ENCODE measurements around the gene MESD.

Gene MESD

DNA sequence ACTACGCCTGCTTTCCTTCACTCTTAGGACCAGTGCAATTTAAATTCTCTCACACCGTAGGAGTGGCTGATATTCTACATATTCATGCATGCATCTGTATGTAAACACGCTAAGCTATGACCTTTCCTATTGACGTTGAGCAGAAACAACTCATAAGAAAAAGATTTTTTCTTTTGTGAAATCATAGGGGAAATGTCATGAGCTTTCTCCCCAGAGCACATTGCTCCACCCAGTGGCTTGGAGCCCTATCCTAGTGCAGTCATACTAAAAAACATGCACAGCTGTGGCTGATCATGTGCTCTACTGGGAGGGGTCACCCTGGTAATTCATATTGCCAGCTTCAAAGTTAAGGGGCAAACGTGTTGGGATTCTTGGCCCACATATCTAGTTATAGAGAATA lies 1.8 kb upstream of the MESD start:
- peak; percentile 51 for DNase-seq (ENCODE audit: low spot score)

DNA sequence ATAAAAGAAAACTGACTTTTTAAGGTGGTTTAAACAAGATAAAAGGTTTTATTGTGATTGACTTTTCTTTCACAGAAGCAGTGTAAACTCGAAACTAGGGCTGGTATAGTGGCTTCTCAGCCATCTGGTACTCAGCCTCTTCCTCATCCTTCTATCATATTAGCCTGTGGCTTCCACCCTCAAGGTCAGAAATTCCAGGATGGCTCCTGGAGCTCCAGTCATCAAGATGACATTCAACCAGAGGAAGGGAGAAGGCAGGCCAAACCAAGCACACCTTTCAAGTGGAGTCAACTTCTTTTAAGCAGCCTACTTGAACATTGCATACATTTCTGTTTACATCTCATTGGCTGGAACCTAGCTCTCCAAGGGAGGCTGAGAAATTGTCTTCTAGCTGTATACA lies 1.3 kb upstream of the MESD start:
- DNase-seq (ENCODE audit: low spot score), result no peak

DNA sequence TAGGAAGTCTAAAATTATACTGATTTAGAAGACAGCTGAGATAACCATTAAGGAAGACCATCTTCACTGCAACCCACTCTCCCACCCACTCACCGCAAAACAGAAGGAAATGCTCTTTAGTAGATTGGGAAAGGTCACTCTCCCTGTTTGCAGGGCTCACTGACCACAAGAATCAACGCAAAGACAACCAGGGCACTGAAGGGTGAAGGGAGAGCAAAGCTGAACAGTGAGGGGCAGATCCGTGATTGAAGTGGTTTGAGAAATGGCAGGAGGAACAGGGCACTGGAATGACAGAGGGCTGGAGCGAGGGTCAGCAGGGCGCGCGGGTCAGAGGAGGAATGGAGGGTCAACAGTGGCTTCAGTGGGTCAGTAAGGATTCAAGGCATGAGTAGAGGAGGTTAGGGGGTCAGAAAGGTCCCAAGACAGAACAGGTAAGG lies 520 bp downstream of the MESD start:
- no peak for DNase-seq (ENCODE audit: low spot score)

DNA sequence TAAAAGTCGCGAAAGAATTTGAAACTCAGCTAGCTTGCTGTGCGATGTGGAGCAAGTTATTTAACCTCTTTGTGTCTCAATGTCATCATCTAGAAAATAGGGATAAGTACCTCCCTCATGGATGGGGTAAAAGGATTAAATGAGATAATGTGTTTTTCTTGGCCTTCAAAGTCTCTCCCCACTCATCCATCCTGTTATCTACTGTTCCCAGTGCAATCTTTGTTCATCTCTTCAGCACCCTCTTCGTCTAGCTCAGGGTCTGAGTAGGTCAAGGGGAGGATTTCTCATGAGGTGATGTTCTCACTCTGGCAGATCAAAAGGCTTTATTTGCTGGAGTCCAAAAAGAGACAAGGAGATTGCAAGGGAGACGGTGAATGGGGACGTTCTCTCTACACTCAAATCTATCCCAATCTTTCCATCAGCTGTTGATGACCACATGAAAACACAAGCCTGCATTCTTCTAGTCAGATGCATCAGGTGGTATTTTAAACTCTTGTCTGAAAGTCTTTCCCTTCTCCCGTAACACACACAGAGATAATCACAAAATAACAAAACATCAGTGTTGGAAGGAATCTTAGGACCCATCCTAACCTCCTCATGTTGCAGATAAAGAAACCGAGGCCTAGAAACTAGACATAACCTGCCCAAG lies 1.3 kb downstream of the MESD start:
- DNase-seq (ENCODE audit: low spot score), result no peak

DNA sequence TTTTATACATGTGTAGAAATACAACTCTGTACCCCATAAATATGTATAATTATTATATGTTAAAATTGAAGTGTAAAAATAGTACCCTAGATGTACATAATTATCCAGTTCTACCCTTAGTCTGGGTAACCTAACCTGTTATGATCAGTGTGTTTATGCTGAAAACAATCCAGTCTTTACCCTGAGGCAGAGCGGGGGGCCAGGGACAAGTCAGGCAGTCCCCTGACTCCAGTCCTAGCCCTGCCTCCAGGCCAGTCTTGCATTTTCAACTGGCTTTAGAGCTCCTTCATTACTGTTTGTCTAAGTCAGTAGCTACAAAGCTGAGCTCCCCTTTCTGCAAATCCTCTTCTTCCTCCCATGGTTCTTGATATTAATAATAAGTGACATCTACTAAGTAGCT lies 3.1 kb downstream of the MESD start:
- no peak for DNase-seq (ENCODE audit: low spot score)

DNA sequence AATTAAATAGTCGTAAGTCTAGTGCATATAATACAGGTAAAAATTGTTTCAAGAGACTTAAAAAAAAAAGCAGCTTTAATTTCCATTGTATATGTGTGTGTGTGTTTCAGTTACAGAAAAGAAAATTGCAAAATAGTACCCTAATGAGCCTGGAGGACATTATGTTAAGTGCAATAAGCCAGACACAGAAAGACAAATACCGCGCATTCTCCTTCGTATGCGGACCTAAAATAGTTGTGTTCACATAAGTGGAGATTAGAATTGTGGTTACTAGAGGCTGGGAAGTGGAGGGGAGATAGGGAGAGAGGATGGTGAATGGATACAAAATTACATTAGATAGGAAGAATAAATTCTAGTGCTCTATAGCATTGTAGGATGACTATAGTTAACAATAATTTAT lies 3.6 kb downstream of the MESD start:
- no peak for DNase-seq (ENCODE audit: low spot score)

DNA sequence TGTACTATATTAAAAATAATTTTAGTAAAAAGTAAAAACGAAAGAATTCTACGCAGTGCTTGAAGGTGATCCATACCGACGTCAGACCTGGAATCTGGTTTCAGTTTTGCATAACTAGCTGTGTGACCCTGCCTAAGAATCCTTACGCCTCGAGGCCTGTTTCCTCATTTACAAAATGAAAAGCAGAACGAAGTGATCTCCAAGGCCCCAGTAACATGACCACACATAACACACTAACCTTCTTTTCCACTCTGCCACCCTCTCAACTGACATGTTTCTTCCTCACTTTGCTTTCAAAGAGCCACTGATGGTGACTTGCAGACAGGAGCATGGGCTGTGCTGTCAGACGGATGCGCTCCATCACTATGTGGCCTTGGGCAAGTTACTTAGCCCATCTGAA lies 4.8 kb downstream of the MESD start:
- no peak for DNase-seq (ENCODE audit: low spot score)

DNA sequence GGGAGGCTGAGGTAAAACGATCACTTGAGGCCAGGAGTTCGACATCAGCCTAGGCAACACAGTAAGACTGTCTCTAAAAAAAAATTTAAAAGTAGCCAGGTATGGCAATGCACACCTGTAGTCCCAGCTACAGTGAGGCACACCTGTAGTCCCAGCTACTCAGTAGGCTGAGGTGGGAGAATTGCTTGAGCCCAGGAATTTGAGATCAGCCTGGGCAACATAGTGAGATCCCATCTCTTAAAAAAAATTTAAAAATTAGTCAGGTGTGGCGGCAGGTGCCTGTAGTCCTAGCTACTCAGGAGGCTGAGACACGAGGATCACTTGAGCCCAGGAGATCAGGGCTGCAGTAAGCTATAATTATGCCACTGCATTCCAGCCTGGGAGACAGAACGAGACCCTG lies 6.8 kb downstream of the MESD start:
- DNase-seq (ENCODE audit: low spot score), result no peak

DNA sequence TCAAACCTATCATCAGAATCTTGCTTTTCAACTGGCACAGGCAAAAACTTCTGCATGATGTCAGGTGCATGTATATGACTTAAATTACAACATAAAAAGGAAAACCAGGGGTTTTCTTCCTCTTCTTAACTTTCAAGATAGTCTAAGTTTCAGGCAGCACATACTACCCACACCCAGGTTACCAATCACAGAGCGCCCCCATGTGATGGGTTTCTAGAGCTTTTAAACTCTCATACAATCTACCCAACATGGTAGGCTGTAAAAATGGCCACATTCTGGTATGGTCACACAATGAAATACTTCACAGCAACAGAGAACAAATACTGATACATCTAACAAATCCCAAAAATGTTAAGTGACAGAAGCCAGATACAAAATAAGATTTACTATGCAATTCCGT lies 7.4 kb downstream of the MESD start:
- DNase-seq (ENCODE audit: low spot score), result no peak

DNA sequence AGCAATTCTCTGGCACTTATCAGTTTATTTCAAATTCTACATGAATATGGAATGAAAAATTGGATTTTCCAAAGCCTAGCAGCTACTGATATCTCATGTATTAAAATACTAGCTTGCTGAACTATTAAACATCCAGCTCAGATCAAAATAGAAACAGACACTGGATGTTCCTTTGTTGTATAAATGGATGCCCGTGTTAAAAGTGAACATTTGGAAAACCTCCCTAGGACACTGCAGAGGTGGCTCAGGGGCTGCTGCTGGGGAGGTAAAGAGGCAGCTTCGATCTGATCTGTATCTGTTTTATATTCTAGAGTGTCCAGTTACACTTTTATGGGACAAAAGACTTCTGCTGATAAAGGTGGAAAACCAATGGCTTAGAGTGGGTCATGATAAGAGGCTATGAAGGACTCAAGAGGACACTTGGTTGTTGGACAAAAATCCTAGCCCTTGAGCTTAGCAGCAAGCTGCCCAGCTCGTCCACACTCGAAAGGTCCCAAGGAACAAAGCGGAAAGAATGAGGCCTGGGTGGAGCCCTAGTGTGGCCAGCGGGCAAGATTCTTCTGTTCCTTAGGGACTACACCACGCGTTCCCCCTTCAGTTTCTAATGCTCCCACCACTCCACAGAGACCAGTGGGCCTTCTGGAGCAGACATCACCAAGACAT lies 9.9 kb downstream of the MESD start:
- DNase-seq (ENCODE audit: low spot score), result no peak

DNA sequence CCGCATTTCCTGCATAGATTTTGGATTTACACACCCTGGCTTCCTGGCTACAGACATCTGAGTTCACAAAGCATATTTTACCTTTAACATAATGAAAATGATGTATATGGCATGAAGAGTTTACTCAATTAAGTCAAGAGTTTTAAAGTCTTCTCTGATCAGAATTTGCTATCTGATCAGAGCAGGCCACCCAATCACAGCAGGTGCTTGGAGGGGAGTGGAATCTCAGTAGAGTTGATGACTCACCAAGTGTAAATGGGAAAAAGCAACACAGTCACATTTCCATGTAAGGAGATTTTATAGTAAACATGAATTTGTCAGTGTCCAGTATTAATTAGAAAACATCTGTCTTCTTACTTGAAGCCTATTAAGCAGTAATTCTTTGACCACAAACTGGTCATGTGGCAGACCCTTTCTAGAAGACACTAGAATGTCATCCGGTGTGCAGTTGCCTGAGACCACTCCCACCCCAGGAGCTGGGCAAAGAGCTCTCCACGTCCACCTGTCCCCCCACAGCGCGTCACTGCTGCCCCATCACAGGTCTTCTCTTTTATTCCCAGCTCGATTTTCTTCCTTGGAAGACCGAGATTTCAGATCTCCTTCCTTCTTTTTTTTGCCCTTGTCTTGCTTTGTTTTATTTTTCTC lies 10.8 kb downstream of the MESD start:
- peak; percentile 55 for DNase-seq (ENCODE audit: low spot score)

DNA sequence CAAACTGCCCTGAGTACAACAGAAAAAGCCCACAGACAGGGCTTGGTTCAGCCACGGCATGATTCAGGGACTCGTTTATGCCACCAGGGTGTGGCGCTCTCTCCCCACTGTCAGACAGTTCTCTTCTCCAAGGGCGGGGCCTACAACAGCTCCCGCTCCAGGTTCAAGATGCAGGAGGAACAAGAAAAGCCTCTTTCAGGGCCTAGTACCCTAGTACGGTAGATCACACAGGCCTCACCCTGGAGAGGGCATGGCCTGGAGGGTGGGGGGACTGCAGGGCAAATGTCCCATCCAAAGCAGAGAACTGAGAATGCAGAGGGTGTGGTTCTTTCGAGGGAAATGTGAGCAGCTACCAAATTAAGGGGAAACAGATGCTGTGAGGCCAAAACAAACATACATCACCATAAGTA lies 12.0 kb downstream of the MESD start:
- peak; percentile 29 for DNase-seq (ENCODE audit: low spot score)

DNA sequence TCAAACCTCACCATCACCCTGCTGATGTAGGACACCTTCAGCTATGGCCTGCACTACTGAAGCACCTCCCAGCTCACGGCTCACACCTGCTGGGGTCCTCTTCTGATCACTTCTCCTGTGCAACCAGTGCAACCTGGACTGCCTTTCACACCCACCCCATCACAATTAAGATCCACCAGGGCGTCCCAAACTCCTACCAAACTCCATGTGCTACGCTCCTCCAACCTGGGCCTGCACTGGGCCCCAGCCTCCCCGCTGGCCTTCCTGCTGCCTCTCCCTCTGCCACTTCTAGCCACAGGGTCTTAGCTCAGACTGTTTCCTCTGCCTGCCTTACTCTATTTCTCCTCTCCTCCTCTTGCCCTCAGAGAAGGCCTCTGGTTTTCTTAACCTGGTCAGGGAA lies 12.8 kb downstream of the MESD start:
- DNase-seq (ENCODE audit: low spot score), result no peak

DNA sequence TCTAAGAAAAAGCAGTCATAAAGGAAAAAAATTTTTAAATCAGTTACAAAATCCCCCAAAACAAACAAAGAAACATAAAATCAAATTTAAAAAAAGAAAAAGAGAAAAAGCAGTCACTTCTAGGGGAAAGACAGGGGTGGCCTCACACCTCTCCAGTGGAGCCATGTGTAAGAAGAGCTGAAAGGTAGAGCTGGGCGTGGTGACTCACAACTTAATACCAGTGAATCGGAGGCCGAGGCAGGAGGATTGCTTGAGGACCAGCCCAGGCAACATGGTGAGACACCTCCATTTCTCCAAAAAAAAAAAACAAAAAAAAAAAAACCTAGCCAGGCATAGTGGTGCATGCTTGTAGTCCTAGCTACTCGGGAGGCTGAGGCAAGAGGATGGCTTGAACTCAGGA lies 14.7 kb downstream of the MESD start:
- DNase-seq (ENCODE audit: low spot score), result no peak

DNA sequence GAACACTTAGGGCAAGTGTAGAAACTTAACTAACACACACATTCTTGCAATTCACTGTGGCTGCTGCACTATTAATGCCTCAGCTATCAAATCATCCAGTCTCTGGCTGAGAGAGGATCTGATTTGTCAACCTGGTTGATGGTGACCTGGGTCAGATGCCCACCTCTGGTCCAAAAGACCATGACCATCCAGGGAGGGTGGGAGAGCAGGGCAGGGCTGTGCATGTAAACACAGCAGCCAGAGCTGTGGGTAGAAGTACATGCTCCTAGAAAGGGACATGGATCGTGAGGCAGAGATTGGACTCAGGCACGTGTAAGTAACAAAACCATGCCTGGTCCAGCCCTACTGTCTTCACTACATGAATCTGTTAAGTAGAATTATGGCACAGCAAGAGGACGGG lies 17.3 kb downstream of the MESD start:
- DNase-seq (ENCODE audit: low spot score), result no peak

DNA sequence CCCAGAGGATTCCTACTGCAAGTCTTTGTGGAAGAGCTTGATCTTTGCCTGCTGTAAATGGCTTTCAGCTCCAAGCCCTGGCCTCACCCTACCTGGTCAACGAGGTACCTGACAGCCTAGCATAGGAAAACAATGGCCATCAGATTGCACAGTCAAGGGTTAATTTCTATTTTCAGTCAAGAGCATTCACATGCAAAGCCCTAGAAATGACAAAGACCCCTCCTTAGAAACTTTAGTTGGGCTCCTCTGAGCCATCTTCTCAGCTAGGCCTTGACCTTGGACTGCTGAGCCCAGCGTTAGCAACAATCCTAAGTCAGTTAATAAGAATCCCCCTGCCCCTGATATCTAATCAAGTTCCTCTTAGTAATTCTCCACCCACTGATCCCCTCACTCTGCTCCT lies 18.5 kb downstream of the MESD start:
- DNase-seq (ENCODE audit: low spot score), result no peak

DNA sequence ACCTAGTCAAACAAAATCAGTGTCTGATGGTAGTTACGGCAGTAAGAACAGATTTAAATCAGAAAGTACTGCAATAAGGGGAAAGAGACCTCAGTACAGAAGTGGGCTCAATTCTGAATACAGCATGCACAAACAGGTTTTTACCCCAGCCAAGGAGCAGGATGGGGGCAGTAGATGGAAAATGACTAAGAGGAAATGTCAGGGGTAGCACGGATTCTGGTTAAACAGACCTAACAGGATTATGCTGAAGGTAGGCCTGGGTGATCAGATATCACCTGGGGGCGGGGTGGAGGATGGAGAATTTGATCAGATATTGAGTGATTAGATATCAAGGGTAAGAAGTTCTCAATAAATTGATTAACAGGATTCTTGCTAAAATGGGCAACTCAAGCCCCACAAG lies 19.0 kb downstream of the MESD start:
- no peak for DNase-seq (ENCODE audit: low spot score)

DNA sequence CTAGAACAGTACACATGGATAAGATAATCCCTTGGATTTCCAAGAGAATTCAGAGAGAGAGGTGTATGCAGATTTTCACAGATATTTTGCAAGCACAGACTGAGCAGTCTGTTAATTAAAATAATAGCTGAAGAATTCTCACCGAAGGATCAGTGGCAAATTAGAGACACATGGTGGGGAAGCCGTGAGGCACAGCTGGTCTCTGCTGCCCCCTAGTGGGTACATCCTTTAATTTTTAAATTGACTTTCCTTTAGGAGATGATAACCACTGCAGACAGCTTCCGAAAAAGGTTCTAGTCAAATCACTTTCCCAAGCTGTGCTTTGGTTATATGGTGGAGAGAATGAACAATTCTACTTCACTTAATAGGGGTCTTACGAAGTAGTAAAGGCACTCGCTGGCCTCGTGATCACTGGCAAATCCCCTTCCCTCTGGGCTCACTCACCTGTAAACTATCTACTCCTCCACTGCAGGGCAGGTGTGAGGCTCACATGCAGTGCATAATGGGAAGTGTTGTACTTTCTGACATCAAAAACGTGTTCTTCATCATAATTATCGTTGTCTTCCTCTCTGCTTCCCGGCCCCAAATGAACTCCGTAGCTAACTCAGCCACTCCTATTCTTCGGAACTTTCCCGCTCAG lies 19.5 kb downstream of the MESD start:
- DNase-seq (ENCODE audit: low spot score), result peak; percentile 67

DNA sequence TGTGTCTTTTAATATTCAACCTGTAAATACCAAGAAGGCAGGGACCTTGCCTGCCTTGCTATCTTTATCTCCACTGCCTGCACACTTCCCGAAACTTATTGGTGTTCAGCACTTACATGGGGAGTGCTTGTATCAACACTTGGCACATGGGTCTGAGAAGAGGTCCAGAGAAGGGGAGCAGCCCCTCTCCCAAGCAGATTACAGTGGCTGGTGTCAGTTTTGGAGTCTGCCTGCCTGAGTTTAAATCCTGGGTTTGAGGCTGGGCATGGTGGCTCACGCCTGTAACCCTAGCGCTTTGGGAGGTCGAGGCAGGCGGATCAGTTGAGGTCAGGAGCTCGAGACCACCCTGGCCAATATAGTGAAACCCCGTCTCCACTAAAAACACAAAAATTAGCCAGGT lies 20.3 kb downstream of the MESD start:
- no peak for DNase-seq (ENCODE audit: low spot score)

DNA sequence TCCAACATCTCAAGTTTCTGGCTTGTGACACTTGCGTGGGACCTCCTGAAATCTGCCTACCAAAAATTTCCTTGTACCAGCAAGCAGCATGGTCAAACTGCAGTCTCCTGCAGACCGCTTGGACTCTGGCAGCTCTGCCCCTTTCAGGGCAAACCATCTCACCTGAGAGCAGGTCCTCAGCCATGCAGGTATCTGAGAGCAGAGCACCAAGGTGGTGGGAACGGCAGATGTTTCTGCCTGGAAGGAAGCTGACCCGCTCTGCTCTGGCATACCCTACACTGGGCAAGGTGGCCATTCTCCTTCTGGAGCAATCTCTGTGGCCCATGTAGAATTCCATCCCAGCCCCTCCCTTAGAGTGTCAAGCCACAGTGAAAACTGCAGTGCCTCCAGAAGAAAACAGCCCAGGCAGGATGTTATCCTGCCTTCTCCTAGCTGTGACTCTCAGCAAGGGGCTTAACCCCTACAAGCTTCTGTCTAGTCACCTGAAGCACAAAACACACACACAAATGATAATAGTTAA lies 21.6 kb downstream of the MESD start:
- no peak for DNase-seq (ENCODE audit: low spot score)

DNA sequence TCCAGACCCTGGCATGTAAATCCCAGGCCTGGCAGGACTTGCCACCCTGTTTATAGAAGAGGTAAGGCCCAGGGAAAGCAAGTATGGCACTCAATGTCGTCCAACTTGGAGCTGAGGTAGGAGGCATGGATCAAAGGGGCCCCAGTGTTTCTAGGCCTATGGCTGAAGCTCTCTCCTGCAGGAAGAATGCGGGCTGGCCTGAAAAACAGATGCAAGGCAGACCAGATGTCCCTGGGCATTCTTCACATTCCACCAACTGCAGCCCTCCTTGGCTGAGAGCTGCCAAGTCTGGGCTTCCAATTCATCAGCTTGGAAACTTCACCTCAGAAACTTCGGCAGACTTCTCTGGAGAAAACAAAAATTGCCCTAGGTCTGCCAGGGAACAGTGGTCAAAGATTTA lies 22.2 kb downstream of the MESD start:
- no peak for DNase-seq (ENCODE audit: low spot score)

DNA sequence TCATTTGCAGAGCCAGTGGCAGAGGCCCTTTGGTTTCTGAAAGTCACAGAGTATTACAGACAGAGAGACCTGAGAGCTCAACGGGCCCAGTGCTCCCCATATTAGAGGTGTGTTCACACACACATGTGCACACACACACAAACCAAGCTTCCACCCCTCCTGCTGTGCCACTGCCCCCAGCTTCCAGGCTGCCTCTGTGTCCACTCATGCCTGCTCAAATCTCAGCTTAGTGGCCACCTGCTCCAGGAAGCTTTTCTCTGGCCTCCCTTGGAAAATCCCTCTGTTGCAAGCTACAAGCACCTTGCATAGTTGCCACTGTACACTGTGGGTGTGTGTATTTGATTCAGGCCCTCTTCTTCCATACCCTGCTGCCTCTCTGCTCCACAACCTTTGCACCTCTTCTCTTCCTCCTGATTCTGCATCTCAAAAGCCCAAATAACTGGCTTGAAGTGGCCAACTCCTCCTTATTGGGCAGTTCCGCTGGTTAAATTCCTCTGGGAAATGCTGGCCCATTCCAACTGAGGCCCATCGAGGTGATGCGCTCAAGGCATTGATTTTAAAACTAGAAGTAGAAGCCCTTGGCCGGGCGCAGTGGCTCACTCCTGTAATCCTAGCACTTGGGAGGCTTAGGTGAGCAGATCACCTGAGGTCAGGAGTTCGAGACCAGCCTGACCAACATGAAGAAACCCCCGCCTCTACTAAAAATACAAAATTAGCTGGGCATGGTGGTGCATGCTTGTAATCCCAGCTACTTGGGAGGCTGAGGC lies 23.0 kb downstream of the MESD start:
- no peak for DNase-seq (ENCODE audit: low spot score)
